IMR-90 (cell line): ENCODE measurements around the gene MRGPRF. TPM values are rescaled to one million over a fixed set of nuclear protein-coding genes. Genes with fewer than 3 reads are reported as not detected.

ENCODE experiments used
- ATAC-seq: fragments of 200-7000 bp; cut with Tn5 transposase; 2 replicates; pipeline ENCODE4 v1.9.1; 2020; ENCODE audit warnings: low read depth, mild to moderate bottlenecking, moderate library complexity
- BruUV-seq: library from RNA; stranded (reverse); fragments of 400-500 nt; replicated peaks from 2 replicates; lab custom pipeline; 2021; lab: Mats Ljungman, UMichigan
- CTCF ChIA-PET: fragments of 300-600 bp; formaldehyde crosslinking; extraction: SDS; loops from one replicate; lab custom pipeline; 2021; ENCODE audit warnings: antibody characterized with exemption; lab: Yijun Ruan, JAX
- POLR2A ChIA-PET: fragments of 300-600 bp; sonication (Branson Sonifier 250); formaldehyde crosslinking; loops from one replicate; lab custom pipeline; 2022; ENCODE audit warnings: antibody characterized with exemption; ENCODE audit not compliant: unreplicated experiment; lab: Charles Lee
- DNase-seq: peaks from one replicate; pipeline ENCODE4 v3.0.0; 2013
- H2AFZ ChIP-seq: replicated peaks from 2 replicates; pipeline ENCODE3; 2013; ENCODE audit warnings: low read length, mild to moderate bottlenecking; ENCODE audit not compliant: poor library complexity
- H2AK5ac ChIP-seq: 2 replicates; pipeline ENCODE4 v1.6.1; 2013; ENCODE audit warnings: low read depth, low read length, inconsistent platforms
- H2AK9ac ChIP-seq: replicated peaks from 2 replicates; pipeline ENCODE3; 2013; ENCODE audit warnings: mild to moderate bottlenecking, low read depth, low read length, moderate library complexity; ENCODE audit not compliant: poor library complexity
- H2BK120ac ChIP-seq: 2 replicates; pipeline ENCODE4 v1.6.1; 2013; ENCODE audit warnings: low read depth, low read length, inconsistent platforms
- H2BK15ac ChIP-seq: 3 replicates; pipeline ENCODE4 v1.6.1; 2013; ENCODE audit warnings: low read depth, low read length, inconsistent platforms
- H2BK20ac ChIP-seq: 2 replicates; pipeline ENCODE4 v1.6.1; 2013; ENCODE audit warnings: low read depth, mild to moderate bottlenecking, inconsistent platforms, low read length, moderate library complexity
- H2BK5ac ChIP-seq: 2 replicates; pipeline ENCODE4 v1.6.1; 2013; ENCODE audit warnings: mild to moderate bottlenecking, low read depth, low read length, inconsistent platforms; ENCODE audit not compliant: poor library complexity, severe bottlenecking
- H3K14ac ChIP-seq: replicated peaks from 2 replicates; pipeline ENCODE4 v1.6.1; 2013; ENCODE audit warnings: low read depth, low read length, inconsistent platforms
- H3K18ac ChIP-seq: 2 replicates; pipeline ENCODE4 v1.6.1; 2013; ENCODE audit warnings: low read depth, low read length, control low read depth
- H3K23ac ChIP-seq: 2 replicates; pipeline ENCODE4 v1.6.1; 2013; ENCODE audit warnings: low read depth, low read length, inconsistent platforms
- H3K27ac ChIP-seq: 2 replicates; pipeline ENCODE4 v1.5.1; 2013; ENCODE audit warnings: mild to moderate bottlenecking, control low read depth, low read length; ENCODE audit not compliant: insufficient read depth
- H3K27me3 ChIP-seq: 2 replicates; pipeline ENCODE4 v1.6.1; 2013; ENCODE audit warnings: low read length; ENCODE audit not compliant: control insufficient read depth, insufficient read depth
- H3K36me3 ChIP-seq: 2 replicates; pipeline ENCODE4 v1.6.1; 2013; ENCODE audit warnings: low read length, mixed read lengths; ENCODE audit not compliant: control insufficient read depth, insufficient read depth
- H3K4ac ChIP-seq: 2 replicates; pipeline ENCODE4 v1.6.1; 2013; ENCODE audit warnings: low read depth, low read length, inconsistent platforms
- H3K4me1 ChIP-seq: 2 replicates; pipeline ENCODE4 v1.6.1; 2013; ENCODE audit warnings: low read length, mixed read lengths; ENCODE audit not compliant: control insufficient read depth, insufficient read depth
- H3K4me2 ChIP-seq: 2 replicates; pipeline ENCODE4 v1.6.1; 2013; ENCODE audit warnings: low read depth, mild to moderate bottlenecking, control low read depth, low read length, moderate library complexity
- H3K4me3 ChIP-seq: 2 replicates; pipeline ENCODE4 v1.5.1; 2013; ENCODE audit warnings: low read depth, mild to moderate bottlenecking, control low read depth, low read length, moderate library complexity; ENCODE audit not compliant: insufficient read depth
- H3K56ac ChIP-seq: 2 replicates; pipeline ENCODE4 v1.6.1; 2013; ENCODE audit warnings: low read length, inconsistent platforms; ENCODE audit not compliant: insufficient read depth; ENCODE audit errors: extremely low read depth
- H3K79me1 ChIP-seq, 2 experiments: 2 replicates each; pipeline ENCODE4 v1.6.1; 2013; ENCODE audit warnings: low read length in 2 of 2, inconsistent platforms in 1 of 2, low read depth in 1 of 2
- H3K9ac ChIP-seq: 2 replicates; pipeline ENCODE4 v1.6.1; 2013; ENCODE audit warnings: low read depth, low read length, control low read depth
- H3K9me1 ChIP-seq: 2 replicates; pipeline ENCODE4 v1.6.1; 2013; ENCODE audit warnings: low read length, inconsistent platforms; ENCODE audit not compliant: insufficient read depth
- H3K9me3 ChIP-seq: 2 replicates; pipeline ENCODE4 v1.6.1; 2013; ENCODE audit warnings: low read length; ENCODE audit not compliant: control insufficient read depth, insufficient read depth
- H4K20me1 ChIP-seq: 2 replicates; pipeline ENCODE4 v1.6.1; 2013; ENCODE audit warnings: low read length, inconsistent platforms; ENCODE audit not compliant: insufficient read depth
- H4K5ac ChIP-seq: 2 replicates; pipeline ENCODE4 v1.6.1; 2013; ENCODE audit warnings: mild to moderate bottlenecking, low read depth, low read length, control low read depth
- H4K8ac ChIP-seq, 2 experiments: 2 replicates each; pipeline ENCODE4 v1.6.1; 2013; ENCODE audit warnings: low read depth in 2 of 2, low read length in 2 of 2, control low read depth in 1 of 2, inconsistent platforms in 1 of 2
- H4K91ac ChIP-seq: 2 replicates; pipeline ENCODE4 v1.6.1; 2013; ENCODE audit warnings: low read depth, low read length, inconsistent platforms; ENCODE audit not compliant: insufficient read depth
- CTCF ChIP-seq: conservative IDR thresholded peaks from 2 replicates; pipeline ENCODE4 v1.5.1; 2012; ENCODE audit warnings: mild to moderate bottlenecking, low read depth, low read length, improper control_type of control experiment
- MXI1 ChIP-seq: IDR thresholded peaks from 2 replicates; pipeline ENCODE4 v1.6.1; 2012; ENCODE audit warnings: low read depth, mild to moderate bottlenecking, low read length, moderate library complexity, borderline replicate concordance
- WGBS, 2 experiments: methylation state at CpG; one replicate each; pipeline versions ENCODE4 v1.1.5 to v1.1.7; 2013; ENCODE audit warnings: missing lambda C conversion rate in 2 of 2; ENCODE audit not compliant: insufficient read length in 1 of 2; ENCODE audit errors: extremely low coverage in 2 of 2; 5-methylcytosine and 5-hydroxymethylcytosine counted together
- dilution Hi-C: fragments of 300-500 bp; cut with HindIII; formaldehyde crosslinking; loops from one replicate; pipeline ENCODE4 v1.14.3; 2018; ENCODE audit warnings: low sequenced_read_pairs; ENCODE audit not compliant: unreplicated experiment
- in situ Hi-C: fragments of 300-500 bp; cut with MboI; formaldehyde crosslinking; loops from 3 replicates; pipeline ENCODE4 v1.14.3; 2019; ENCODE audit warnings: low sequenced_read_pairs, inconsistent platforms, mixed read lengths
- intact Hi-C: fragments of 100-400 bp; cut with micrococcal nuclease; formaldehyde crosslinking; loops from 2 replicates; pipeline ENCODE4 v1.10.0; 2022
- polyA plus RNA-seq, 3 experiments: library from polyadenylated mRNA; depleted of rRNA; stranded (reverse); fragments of >200 nt; gene quantifications; 2 replicates each; pipeline ENCODE4 v1.2.3, GENCODE V29; 2012; ENCODE audit warnings: low replicate concordance in 1 of 3
- total RNA-seq: library from RNA; depleted of rRNA; stranded (reverse); fragments of >200 nt; gene quantifications from 2 replicates; pipeline ENCODE4 v1.2.3, GENCODE V29; 2012

MRGPRF gene
- total and polyA plus RNA-seq, 2 of the 4 experiments (the other 2 are of a cell fraction): 6.3 to 28.8 TPM

GRCh38 chr11:69018924-69019323, 5.9 kb upstream of the MRGPRF start:
- Histone ChIP-seq H4K20me1 (no peaks in the 10 kb centered on the region), H3K36me3 (no peaks in the 10 kb centered on the region), H3K56ac (no peak overlapping the region), H2BK20ac (no peak overlapping the region), H3K4me3 (no peak overlapping the region), H2AK9ac (no peak overlapping the region), H3K9me3 (no peaks in the 10 kb centered on the region), H3K18ac (no peak overlapping the region), H4K91ac (no peak overlapping the region), H3K23ac (no peak overlapping the region), H3K9ac (no peak overlapping the region), H3K4ac (no peak overlapping the region), H4K5ac (no peak overlapping the region), H2AK5ac (no peak overlapping the region; the same call in 1 of the 2 replicates), H3K9me1 (no peaks in the 10 kb centered on the region), H3K4me1 (peaks cover 14% of the 10 kb centered on the region), H2BK120ac (no peak overlapping the region), H3K4me2 (no peak overlapping the region), H3K14ac (no peak overlapping the region), H3K79me1 (no peaks in the 10 kb centered on the region; a peak in 1 of 4 replicates), H2BK15ac (no peak overlapping the region), H4K8ac (no peak overlapping the region), H2BK5ac (no peak overlapping the region), H3K27me3 (no peaks in the 10 kb centered on the region), H2AFZ (no peak overlapping the region), H3K27ac (no peak overlapping the region)
- ChIA-PET CTCF (no interaction called here), POLR2A (no interaction called here)
- TF ChIP-seq MXI1: no peak
- TF ChIP-seq CTCF: 0 out of 2 replicates have a peak, but pooled peaks have one; percentile 3
- intact Hi-C loops (no loop called here), dilution Hi-C loops (no loop called here), in situ Hi-C loops (no loop called here)
- no TSS peak for BruUV-seq
- no peak for ATAC-seq
- 80% methylated on average over 1 of the region's 13 CpGs; no CpG with 5 or more reads in 1 of the 2 experiments for WGBS, 2 experiments
- peak; percentile 71 for DNase-seq
